K562 (cell line): ENCODE data around the gene TTC32. TPM values are rescaled to one million over a fixed set of nuclear protein-coding genes. Genes with fewer than 3 reads are reported as not detected.

Experiments
- ATAC-seq: fragments of 200-7000 bp; cut with Tn5 transposase; 3 replicates; pipeline ENCODE4 v1.9.1; 2020; ENCODE audit warnings: moderate library complexity
- BruUV-seq: library from RNA; stranded (reverse); fragments of 400-500 nt; replicated peaks from 2 replicates; lab custom pipeline; 2021; lab: Mats Ljungman, UMichigan
- CTCF ChIA-PET: fragments of 300-600 bp; formaldehyde crosslinking; extraction: SDS; loops from one replicate; lab custom pipeline; 2021; ENCODE audit warnings: low intra/inter-chr PET ratio; lab: Yijun Ruan, JAX
- POLR2A ChIA-PET: fragments of 300-600, 350-650 bp; sonication (Branson Sonifier 250); formaldehyde crosslinking; extraction: SDS; loops from one replicate; lab custom pipeline; 2021; ENCODE audit warnings: antibody characterized with exemption, inconsistent platforms; lab: Yijun Ruan, JAX
- DNase-seq, 4 experiments: peaks; one replicate each; pipeline versions ENCODE4 v3.0.0 to v3.0.0-alpha.2; 2011 to 2018; ENCODE audit warnings: low spot score in 3 of 4, mixed read lengths in 3 of 4; ENCODE audit errors: extremely low read depth in 1 of 4
- FAIRE-seq: peaks from 2 replicates; lab custom pipeline; 2011; peaks lifted over from hg19 to GRCh38; lab: Jason Lieb, UNC
- H2AFZ ChIP-seq: 2 replicates; pipeline ENCODE4 v1.6.0; 2011; ENCODE audit warnings: low read depth, low read length, control low read depth, inconsistent platforms
- H3K27ac ChIP-seq: fragments of 200-600 bp; 3 replicates; pipeline ENCODE4 v1.8.0; 2011; ENCODE audit warnings: low read depth, mild to moderate bottlenecking, control low read depth, inconsistent platforms, low read length, moderate library complexity, mixed read lengths; ENCODE audit errors: extremely low read depth
- H3K27me3 ChIP-seq, 2 experiments: fragments of 300-600 bp in 1 of 2; 2 replicates in 1 of 2; 3 replicates in 1 of 2; pipeline versions ENCODE4 v1.6.0 to v1.8.0; 2011; ENCODE audit warnings: inconsistent platforms in 2 of 2, low read length in 2 of 2, mild to moderate bottlenecking in 1 of 2, mixed read lengths in 1 of 2, moderate library complexity in 1 of 2; ENCODE audit not compliant: control insufficient read depth in 2 of 2, insufficient read depth in 2 of 2
- H3K36me3 ChIP-seq: fragments of 300-600 bp; 3 replicates; pipeline ENCODE4 v1.8.0; 2011; ENCODE audit warnings: mild to moderate bottlenecking, low read length, inconsistent platforms; ENCODE audit not compliant: control insufficient read depth, insufficient read depth
- H3K4me1 ChIP-seq, 2 experiments: fragments of 200-600 bp in 1 of 2; replicated peaks in 1 of 2; 2 replicates in 1 of 2; 3 replicates in 1 of 2; pipeline versions ENCODE4 v1.5.1 to v1.8.0; 2011; ENCODE audit warnings: inconsistent platforms in 2 of 2, low read length in 2 of 2, mild to moderate bottlenecking in 1 of 2, mixed read lengths in 1 of 2, moderate library complexity in 1 of 2; ENCODE audit not compliant: control insufficient read depth in 2 of 2, insufficient read depth in 2 of 2
- H3K4me2 ChIP-seq: 2 replicates; pipeline ENCODE4 v1.6.1; 2011; ENCODE audit warnings: low read length, control low read depth, inconsistent platforms, mixed read lengths; ENCODE audit not compliant: insufficient read depth
- H3K4me3 ChIP-seq: fragments of 200-600 bp; sonication (generic), shearing (Covaris generic); 2 replicates; pipeline ENCODE4 v1.5.1; 2016; ENCODE audit warnings: control low read depth, inconsistent platforms
- H3K79me2 ChIP-seq: fragments of 200-600 bp; 3 replicates; pipeline ENCODE4 v1.8.0; 2011; ENCODE audit warnings: low read length, inconsistent platforms; ENCODE audit not compliant: control insufficient read depth, insufficient read depth
- H3K9ac ChIP-seq, 2 experiments: 2 replicates each; pipeline versions ENCODE4 v1.6.0 to v1.6.1; 2011; ENCODE audit warnings: low read depth in 2 of 2, low read length in 2 of 2, control low read depth in 1 of 2, inconsistent platforms in 1 of 2, mild to moderate bottlenecking in 1 of 2, mixed read lengths in 1 of 2; ENCODE audit not compliant: insufficient read depth in 1 of 2
- H3K9me1 ChIP-seq: one replicate; pipeline ENCODE4 v1.6.0; 2011; ENCODE audit warnings: inconsistent platforms, mild to moderate bottlenecking, low read length, moderate library complexity; ENCODE audit not compliant: control insufficient read depth, insufficient read depth
- H3K9me3 ChIP-seq: replicated peaks from 2 replicates; pipeline ENCODE4 v1.5.1; 2011; ENCODE audit warnings: low read depth, low read length, inconsistent platforms; ENCODE audit not compliant: control insufficient read depth, insufficient read depth
- H4K20me1 ChIP-seq: replicated peaks from 2 replicates; pipeline ENCODE4 v1.6.1; 2011; ENCODE audit warnings: low read length, inconsistent platforms, mixed read lengths; ENCODE audit not compliant: control insufficient read depth, insufficient read depth
- BMI1 ChIP-seq: fragments of 150-350 bp; IDR thresholded peaks from 2 replicates; pipeline ENCODE4 v1.6.1; 2014; ENCODE audit warnings: low read length
- BRD9 ChIP-seq: fragments of 450-650 bp; IDR thresholded peaks from 2 replicates; pipeline ENCODE4 v1.6.1; 2018; ENCODE audit warnings: low read depth; ENCODE audit not compliant: partially characterized antibody
- CGGBP1 ChIP-seq: fragments of 250-450 bp; sonication (Bioruptor Pico); IDR thresholded peaks from 2 replicates; pipeline ENCODE4 v1.9.0; 2021; ENCODE audit warnings: mild to moderate bottlenecking
- DIDO1 ChIP-seq: fragments of 450-650 bp; IDR thresholded peaks from 2 replicates; pipeline ENCODE4 v1.6.1; 2016; ENCODE audit warnings: low read depth, missing biosample characterization, missing genetic modification characterization
- ELF1 ChIP-seq: fragments of 200-800 bp; sonication (Bioruptor generic); IDR thresholded peaks from 2 replicates; pipeline ENCODE4 v1.6.1; 2016; ENCODE audit warnings: missing genetic modification characterization, missing compliant biosample characterization
- FOXJ3 ChIP-seq: sonication (generic); formaldehyde crosslinking; IDR thresholded peaks from 2 replicates; pipeline ENCODE4 v1.4.0; 2020; ENCODE audit warnings: mild to moderate bottlenecking, missing genetic modification reagents
- JUN ChIP-seq, 2 experiments: sonication (generic) in 1 of 2; formaldehyde crosslinking in 1 of 2; IDR thresholded peaks; 2 replicates each; pipeline versions ENCODE4 v1.6.1 to v1.8.0; 2012 to 2022; ENCODE audit warnings: borderline replicate concordance in 2 of 2, mild to moderate bottlenecking in 2 of 2, improper control_type of control experiment in 1 of 2, low read depth in 1 of 2, low read length in 1 of 2, missing genetic modification reagents in 1 of 2
- JUND ChIP-seq, 2 experiments: IDR thresholded peaks; 2 replicates in 1 of 2; 3 replicates in 1 of 2; pipeline ENCODE4 v1.6.1; 2011; ENCODE audit warnings: borderline replicate concordance in 2 of 2, low read depth in 2 of 2, low read length in 2 of 2, improper control_type of control experiment in 1 of 2, missing biosample characterization in 1 of 2, missing genetic modification characterization in 1 of 2, missing genetic modification reagents in 1 of 2
- KAT8 ChIP-seq: fragments of 450-650 bp; IDR thresholded peaks from 2 replicates; pipeline ENCODE4 v1.6.1; 2016; ENCODE audit warnings: low read depth, mild to moderate bottlenecking
- KHSRP ChIP-seq: fragments of 450-650 bp; IDR thresholded peaks from 2 replicates; pipeline ENCODE4 v1.6.1; 2017
- MED1 ChIP-seq: sonication (generic); formaldehyde crosslinking; IDR thresholded peaks from 2 replicates; pipeline ENCODE4 v1.8.1; 2023; ENCODE audit warnings: missing genetic modification reagents, borderline replicate concordance
- NFRKB ChIP-seq: fragments of 450-650 bp; IDR thresholded peaks from 2 replicates; pipeline ENCODE4 v1.6.1; 2016; ENCODE audit warnings: low read depth
- RBM14 ChIP-seq: fragments of 200-400 bp; formaldehyde crosslinking; IDR thresholded peaks from 2 replicates; pipeline ENCODE4 v1.6.1; 2018; ENCODE audit warnings: low read depth, mild to moderate bottlenecking, low read length, moderate library complexity, borderline replicate concordance; ENCODE audit not compliant: insufficient read depth
- TAL1 ChIP-seq: fragments of 450-650 bp; IDR thresholded peaks from 2 replicates; pipeline ENCODE4 v1.6.1; 2016; ENCODE audit warnings: mild to moderate bottlenecking
- ZC3H4 ChIP-seq: sonication (generic); formaldehyde crosslinking; IDR thresholded peaks from 2 replicates; pipeline ENCODE4 v1.9.0; 2021; ENCODE audit warnings: missing genetic modification reagents, borderline replicate concordance
- ZNF280A ChIP-seq: fragments of 450-650 bp; IDR thresholded peaks from 2 replicates; pipeline ENCODE4 v1.6.1; 2018; ENCODE audit warnings: mild to moderate bottlenecking, low read depth; ENCODE audit not compliant: partially characterized antibody
- ZNF354B ChIP-seq: fragments of 250-450 bp; sonication (Bioruptor Pico); IDR thresholded peaks from 2 replicates; pipeline ENCODE4 v1.4.0; 2020
- ZNF41 ChIP-seq: fragments of 250-450 bp; sonication (Bioruptor Pico); conservative IDR thresholded peaks from 2 replicates; pipeline ENCODE4 v1.4.0; 2020; ENCODE audit warnings: mild to moderate bottlenecking
- ZNF644 ChIP-seq: fragments of 200-800 bp; sonication (Bioruptor generic); IDR thresholded peaks from 2 replicates; pipeline ENCODE4 v1.6.1; 2016; ENCODE audit warnings: low read depth, missing genetic modification characterization, missing compliant biosample characterization
- ZNF785 ChIP-seq: fragments of 250-450 bp; sonication (Bioruptor Pico); IDR thresholded peaks from 2 replicates; pipeline ENCODE4 v1.4.0; 2020; ENCODE audit warnings: mild to moderate bottlenecking
- WGBS: fragments of 100-300 bp; shearing (Covaris generic); methylation state at CpG from one replicate; pipeline ENCODE4 v1.1.6; 2016; ENCODE audit warnings: low coverage, mixed read lengths; ENCODE audit not compliant: insufficient coverage; ENCODE audit errors: missing lambda C conversion rate; 5-methylcytosine and 5-hydroxymethylcytosine counted together
- in situ Hi-C: fragments of 300-500 bp; cut with MboI; formaldehyde crosslinking; loops from 4 replicates; pipeline ENCODE4 v1.15.0; 2018; ENCODE audit warnings: inconsistent platforms, mixed read lengths
- intact Hi-C: fragments of 100-400 bp; cut with micrococcal nuclease; formaldehyde crosslinking; loops from 2 replicates; pipeline ENCODE4 v1.14.2; 2022
- polyA plus RNA-seq, 8 experiments: library from polyadenylated mRNA; depleted of rRNA in 4 of 8; stranded (reverse) in 5 of 8; unstranded in 3 of 8; fragments of >200 nt; fragmentation: Nextera tagmentation in 2 of 8; fragmentation: Illumina TruSeq in 1 of 8; extraction: Ambion mirVana in 2 of 8; extraction: Trizol in 1 of 8; gene quantifications; 2 replicates each; pipeline versions ENCODE4 v1.2.1 to v1.2.3, GENCODE V29; 2011 to 2014; ENCODE audit warnings: inconsistent platforms in 1 of 8, missing spikeins in 1 of 8
- total RNA-seq, 7 experiments: library from RNA; depleted of rRNA in 6 of 7; stranded (reverse); fragments of >200 nt in 6 of 7; fragmentation: Illumina TruSeq in 2 of 7; extraction: Trizol in 2 of 7; gene quantifications; 2 replicates each; pipeline versions ENCODE4 v1.2.1 to v1.2.3, GENCODE V29; 2011 to 2021; ENCODE audit warnings: low replicate concordance in 1 of 7

TTC32 gene
- total and polyA plus RNA-seq, 9 of the 15 experiments (the other 6 are each of a cell fraction or from before 2014, with no cell fraction given) = 27.6 to 71.4 (median 52.6) TPM

GRCh38 chr2:19947184-19947940, 45.6 kb upstream of the TTC32 start:
- Histone ChIP-seq H3K9me1 (no peaks in the 10 kb centered on the region), H4K20me1 (no peaks in the 10 kb centered on the region), H3K4me1 (no peaks in the 10 kb centered on the region), H3K79me2 (no peaks in the 10 kb centered on the region), H3K4me3 (no peak overlapping the region), H3K9me3 (no peaks in the 10 kb centered on the region), H2AFZ (no peak overlapping the region), H3K36me3 (0 out of 3 replicates have a peak, but pooled peaks cover 3% of the 10 kb centered on the region), H3K27ac (no peak overlapping the region), H3K9ac (no peak overlapping the region), H3K4me2 (no peak overlapping the region), H3K27me3 (no peaks in the 10 kb centered on the region)
- no TSS peak for BruUV-seq
- intact Hi-C loops = no loop called here
- DNase-seq = no peak
- FAIRE-seq = peak; percentile 51
- POLR2A ChIA-PET = interaction anchor here (0.6 to 1.5 kb wide), 3 partner anchors 11 to 104 kb away, joined by 3 to 4 read pairs (median 3); partner anchors contain the start of gene LAPTM4A
- no peak for ATAC-seq
- TF ChIP-seq ZNF785 (CRISPR knock-in tag) (no peak), JUND (IDR thresholded peaks at IDR 0.05; ENCODE audit: borderline replicate concordance, low read depth, low read length) (no peak), JUND (tag; IDR thresholded peaks at IDR 0.05; ENCODE audit: borderline replicate concordance, low read depth, low read length) (no peak), ZNF41 (CRISPR knock-in tag) (no peak), BMI1 (no peak), RBM14 (no peak), CGGBP1 (CRISPR knock-in tag) (no peak), DIDO1 (tag) (no peak), FOXJ3 (no peak), ZNF644 (no peak), ZNF354B (no peak), KAT8 (no peak), KHSRP (no peak), BRD9 (no peak), NFRKB (no peak), JUN (IDR thresholded peaks at IDR 0.05; ENCODE audit: borderline replicate concordance, low read depth, low read length) (no peak), JUN (CRISPR knock-in tag; IDR thresholded peaks at IDR 0.05; ENCODE audit: borderline replicate concordance) (no peak), ZNF280A (no peak), ZC3H4 (CRISPR knock-in tag) (no peak), ELF1 (tag) (no peak), TAL1 (no peak), MED1 (CRISPR knock-in tag) (no peak)
- CTCF ChIA-PET = no interaction called here
- 52% methylated on average over 4 of the region's 4 CpGs for WGBS
- in situ Hi-C loops = no loop called here
